HCT116 (cell line): ENCODE results near the gene ASAP3. TPM values are rescaled to one million over a fixed set of nuclear protein-coding genes. Genes with fewer than 3 reads are reported as not detected.

Experiments
- ATAC-seq: fragments of 200-7000 bp; cut with Tn5 transposase; 2 replicates; pipeline ENCODE4 v1.9.1; 2020; ENCODE audit warnings: mild to moderate bottlenecking, moderate library complexity
- BruUV-seq: library from RNA; stranded (reverse); fragments of 400-500 nt; replicated peaks from 2 replicates; lab custom pipeline; 2021; lab: Mats Ljungman, UMichigan
- CTCF ChIA-PET: fragments of 300-600 bp; sonication (Branson Sonifier 250); formaldehyde crosslinking; loops from one replicate; lab custom pipeline; 2021; ENCODE audit warnings: antibody characterized with exemption; lab: Charles Lee
- POLR2A ChIA-PET: fragments of 300-600, 350-600 bp; sonication (Branson Sonifier 250); formaldehyde crosslinking; loops from one replicate; lab custom pipeline; 2021; ENCODE audit warnings: antibody characterized with exemption; lab: Charles Lee
- RAD21 ChIA-PET, 2 experiments: fragments of 300-600 bp; sonication (Branson Sonifier 250); formaldehyde crosslinking; loops; one replicate each; lab custom pipeline; 2023; ENCODE audit warnings: low total read pairs in 2 of 2; ENCODE audit not compliant: uncharacterized antibody in 2 of 2, unreplicated experiment in 2 of 2, low non-redundant PET in 1 of 2; lab: Charles Lee
- DNase-seq: peaks from one replicate; pipeline ENCODE4 v3.0.0-alpha.2; 2010; ENCODE audit warnings: low read depth, low spot score
- H2AFZ ChIP-seq: fragments of 200-600 bp; shearing (Covaris generic), sonication (generic); 2 replicates; pipeline ENCODE4 v1.6.1; 2017; ENCODE audit warnings: low read depth, mixed run types, mixed read lengths, antibody characterized with exemption, low read length; ENCODE audit not compliant: poor library complexity, severe bottlenecking
- H3K27ac ChIP-seq: 2 replicates; pipeline ENCODE4 v1.5.1; 2012; ENCODE audit warnings: low read depth, low read length
- H3K27me3 ChIP-seq: fragments of 200-600 bp; sonication (generic); 2 replicates; pipeline ENCODE4 v1.6.1; 2016; ENCODE audit warnings: mixed run types, low read length, mixed read lengths; ENCODE audit not compliant: insufficient read depth
- H3K36me3 ChIP-seq, 2 experiments: fragments of 200-500 bp in 1 of 2; fragments of 200-600 bp in 1 of 2; sonication (Bioruptor generic) in 1 of 2; sonication (generic) in 1 of 2; 2 replicates each; pipeline versions ENCODE4 v1.5.1 to v1.6.1; 2014 to 2016; ENCODE audit warnings: low read length in 2 of 2, inconsistent platforms in 1 of 2, mixed read lengths in 1 of 2, mixed run types in 1 of 2; ENCODE audit not compliant: insufficient read depth in 2 of 2, control insufficient read depth in 1 of 2
- H3K4me1 ChIP-seq, 2 experiments: fragments of 200-600 bp in 1 of 2; sonication (generic) in 1 of 2; 2 replicates each; pipeline versions ENCODE4 v1.5.1 to v1.6.1; 2012 to 2017; ENCODE audit warnings: low read length in 2 of 2, inconsistent platforms in 1 of 2, mild to moderate bottlenecking in 1 of 2, mixed read lengths in 1 of 2, mixed run types in 1 of 2, moderate library complexity in 1 of 2; ENCODE audit not compliant: insufficient read depth in 2 of 2, control insufficient read depth in 1 of 2
- H3K4me2 ChIP-seq: fragments of 200-600 bp; sonication (generic); 2 replicates; pipeline ENCODE4 v1.6.1; 2017; ENCODE audit warnings: mixed run types, low read length, mixed read lengths
- H3K4me3 ChIP-seq, 2 experiments: fragments of 200-600 bp in 1 of 2; sonication (generic) in 1 of 2; replicated peaks in 1 of 2; 2 replicates each; pipeline ENCODE4 v1.5.1; 2011 to 2016; ENCODE audit warnings: low read length in 2 of 2, control low read depth in 1 of 2, low read depth in 1 of 2, mild to moderate bottlenecking in 1 of 2, mixed read lengths in 1 of 2, mixed run types in 1 of 2
- H3K79me2 ChIP-seq: fragments of 200-600 bp; sonication (generic); 2 replicates; pipeline ENCODE4 v1.6.1; 2017; ENCODE audit warnings: mild to moderate bottlenecking, mixed run types, low read length, moderate library complexity, mixed read lengths; ENCODE audit not compliant: insufficient read depth
- H3K9ac ChIP-seq: fragments of 200-600 bp; sonication (generic); 2 replicates; pipeline ENCODE4 v1.6.1; 2016; ENCODE audit warnings: low read length, mixed read lengths
- H3K9me2 ChIP-seq: fragments of 200-600 bp; sonication (generic), shearing (Covaris generic); 2 replicates; pipeline ENCODE4 v1.6.1; 2017; ENCODE audit warnings: mixed run types, mild to moderate bottlenecking, moderate library complexity; ENCODE audit not compliant: insufficient read depth
- H3K9me3 ChIP-seq, 2 experiments: fragments of 200-500 bp in 1 of 2; fragments of 200-600 bp in 1 of 2; sonication (Bioruptor generic) in 1 of 2; sonication (generic) in 1 of 2; 2 replicates each; pipeline ENCODE4 v1.6.1; 2014 to 2017; ENCODE audit warnings: low read length in 2 of 2, mixed read lengths in 2 of 2, inconsistent platforms in 1 of 2, low read depth in 1 of 2, mild to moderate bottlenecking in 1 of 2, mixed run types in 1 of 2, moderate library complexity in 1 of 2; ENCODE audit not compliant: control insufficient read depth in 1 of 2, insufficient read depth in 1 of 2
- H4K20me1 ChIP-seq: fragments of 200-600 bp; sonication (generic), shearing (Covaris generic); 2 replicates; pipeline ENCODE4 v1.6.1; 2017; ENCODE audit warnings: mixed run types, mild to moderate bottlenecking, moderate library complexity; ENCODE audit not compliant: insufficient read depth
- CEBPB ChIP-seq: IDR thresholded peaks from 2 replicates; pipeline ENCODE4 v1.6.1; 2012; ENCODE audit warnings: low read depth
- CTCF ChIP-seq, 3 experiments: fragments of 200-600 bp in 1 of 3; sonication (generic) in 1 of 3; IDR thresholded peaks in 2 of 3; conservative IDR thresholded peaks in 1 of 3; 2 replicates each; pipeline ENCODE4 v1.5.1; 2012 to 2017; ENCODE audit warnings: low read depth in 2 of 3, low read length in 2 of 3, antibody characterized with exemption in 1 of 3, borderline replicate concordance in 1 of 3, control low read depth in 1 of 3, mild to moderate bottlenecking in 1 of 3, mixed read lengths in 1 of 3, mixed run types in 1 of 3, moderate library complexity in 1 of 3; ENCODE audit not compliant: insufficient read depth in 1 of 3
- FOSL1 ChIP-seq: IDR thresholded peaks from 2 replicates; pipeline ENCODE4 v1.6.1; 2012; ENCODE audit warnings: low read depth
- MAX ChIP-seq: IDR thresholded peaks from 2 replicates; pipeline ENCODE4 v1.6.1; 2012
- POLR2A ChIP-seq: IDR thresholded peaks from 2 replicates; pipeline ENCODE4 v1.7.0; 2011; ENCODE audit warnings: borderline replicate concordance; ENCODE audit not compliant: insufficient read depth, insufficient read length; ENCODE audit errors: extremely low read depth
- POLR2AphosphoS5 ChIP-seq: IDR thresholded peaks from 2 replicates; pipeline ENCODE4 v1.6.1; 2011; ENCODE audit warnings: mild to moderate bottlenecking, low read depth, low read length, moderate library complexity
- SIN3A ChIP-seq: IDR thresholded peaks from 2 replicates; pipeline ENCODE4 v1.6.1; 2012; ENCODE audit warnings: low read depth
- SP1 ChIP-seq: IDR thresholded peaks from 2 replicates; pipeline ENCODE4 v1.6.1; 2012; ENCODE audit warnings: low read depth
- TCF7L2 ChIP-seq: IDR thresholded peaks from 2 replicates; pipeline ENCODE4 v1.7.0; 2011; ENCODE audit warnings: borderline replicate concordance, inconsistent platforms; ENCODE audit not compliant: insufficient read depth, insufficient read length; ENCODE audit errors: extremely low read depth
- YY1 ChIP-seq: IDR thresholded peaks from 2 replicates; pipeline ENCODE4 v1.6.1; 2011; ENCODE audit warnings: low read length, low read depth, moderate library complexity, mild to moderate bottlenecking; ENCODE audit not compliant: insufficient replicate concordance; ENCODE audit errors: extremely low read depth
- ZBTB33 ChIP-seq: IDR thresholded peaks from 2 replicates; pipeline ENCODE4 v1.6.1; 2011; ENCODE audit warnings: mild to moderate bottlenecking, low read length, moderate library complexity; ENCODE audit not compliant: insufficient replicate concordance; ENCODE audit errors: extremely low read depth
- ZFX ChIP-seq: fragments of 450-650 bp; IDR thresholded peaks from 2 replicates; pipeline ENCODE4 v1.6.1; 2017
- intact Hi-C: fragments of 100-400 bp; cut with micrococcal nuclease; formaldehyde crosslinking; loops from 2 replicates; pipeline ENCODE4 v1.10.0; 2022
- total RNA-seq: library from RNA; stranded (reverse); gene quantifications from one replicate; pipeline ENCODE4 v1.2.1, GENCODE V29; 2021; ENCODE audit not compliant: unreplicated experiment

Gene ASAP3
- total RNA-seq, 1 experiment from 2014 or later = 19.7 TPM

GRCh38 chr1:23530747-23531561 lies 47.0 kb upstream of the ASAP3 start, which contains the start of gene E2F2:
Gene E2F2, minus strand, starts transcription at chr1:23531233. Its CDS starts 440 bp downstream, at chr1:23530793.
- Histone ChIP-seq H3K4me3 (peak within 1 kb of the TSS; percentile 69 to 84), H3K9ac (peak within 1 kb of the TSS; percentile 91), H3K27me3 (no peaks in the 10 kb centered on the region), H3K27ac (peak within 1 kb of the TSS; percentile 80), H2AFZ (no peak within 1 kb of the TSS), H3K4me1 (peaks cover 59 to 96% of the 10 kb centered on the region in 2 experiments), H4K20me1 (no peaks in the 10 kb centered on the region), H3K9me2 (no peaks in the 10 kb centered on the region), H3K36me3 (peaks cover 0 to 5% of the 10 kb centered on the region in 2 experiments; a peak in 1 of 4 replicates), H3K4me2 (peak within 1 kb of the TSS; percentile 97), H3K79me2 (peaks cover 38% of the 10 kb centered on the region), H3K9me3 (no peaks in the 10 kb centered on the region)
- ChIA-PET RAD21 (interaction anchor here (0.6 to 0.8 kb wide), 2 partner anchors 11 to 34 kb away, joined by 4 to 8 read pairs; no protein-coding TSS in a partner anchor), CTCF (interaction anchor here (0.6 to 5.3 kb wide), 5 partner anchors 9 to 347 kb away, joined by 3 to 48 read pairs (median 5); no protein-coding TSS in a partner anchor), POLR2A (interaction anchor here (0.6 to 1.7 kb wide), 12 partner anchors 11 to 280 kb away, joined by 3 to 4 read pairs (median 3); partner anchors contain the start of gene HNRNPR)
- peak; percentile 81 for DNase-seq
- peak; percentile 54 for ATAC-seq
- BruUV-seq = no TSS peak
- peak; percentile 38 for TF ChIP-seq POLR2A
- peak; percentile 97 for TF ChIP-seq MAX
- TF ChIP-seq SP1 = peak; percentile 89
- TF ChIP-seq ZFX = peak; percentile 60; the same call in 1 of the 2 replicates
- TF ChIP-seq CTCF (IDR thresholded peaks at IDR 0.05 in 2 of 3, conservative IDR thresholded peaks at IDR 0.05 in 1 of 3; ENCODE audit: borderline replicate concordance in 1 of 3, insufficient read depth in 1 of 3, low read depth in 2 of 3, low read length in 2 of 3) = peak in 2 of 3 experiments; percentile 3 to 19; a peak in 1 of 6 replicates
- peak; percentile 83 for TF ChIP-seq SIN3A
- TF ChIP-seq TCF7L2 = no peak
- no peak for TF ChIP-seq FOSL1
- peak; percentile 71 for TF ChIP-seq POLR2AphosphoS5
- no peak for TF ChIP-seq ZBTB33
- TF ChIP-seq YY1 = peak; percentile 7
- TF ChIP-seq CEBPB = peak; percentile 100
- intact Hi-C loops = loop anchor here (10.0 kb wide), 2 partner anchors 186 to 316 kb away; partner anchors contain the start of genes HNRNPR and HTR1D
